ENCODE results near the gene LAMA3. TPM values are rescaled to one million over a fixed set of nuclear protein-coding genes. Genes with fewer than 3 reads are reported as not detected.

LAMA3 gene
- total RNA-seq, 2 donors from 2014 or later = 0.58 to 1.3 TPM

- Mint-ChIP-seq H3K4me3 (no peak overlapping the region), H3K27me3 (ENCODE audit: insufficient read depth) (peaks cover 6% of the 10 kb centered on the region), H3K27ac (no peak overlapping the region), H3K36me3 (ENCODE audit: low read depth) (no peaks in the 10 kb centered on the region), H3K9me3 (peaks cover 4% of the 10 kb centered on the region), H3K4me1 (no peaks in the 10 kb centered on the region)
- no peak overlapping the region for H3K27ac ChIP-seq (ENCODE audit: low read depth, low read length)
- no peak overlapping the region for H3K9ac ChIP-seq (ENCODE audit: extremely low read depth, low read length, poor library complexity, severe bottlenecking)
- no peaks in the 10 kb centered on the region for H3K27me3 ChIP-seq (ENCODE audit: control insufficient read depth, insufficient read depth, low read length, poor library complexity, severe bottlenecking)
- H3K4me3 ChIP-seq (ENCODE audit: low read length) = no peak overlapping the region
- WGBS, 2 experiments (ENCODE audit: insufficient coverage in 1 of 2, insufficient read length in 1 of 2) = 87 to 100% methylated on average over 3 to 4 of the region's 4 CpGs
- no peaks in the 10 kb centered on the region for H3K36me3 ChIP-seq (ENCODE audit: control insufficient read depth, insufficient read depth, low read length)
- H3K9me3 ChIP-seq (ENCODE audit: control insufficient read depth, low read length) = no peaks in the 10 kb centered on the region
- no peaks in the 10 kb centered on the region for H3K4me1 ChIP-seq (ENCODE audit: control insufficient read depth, insufficient read depth, low read length)
- no peak for TF ChIP-seq CTCF (conservative IDR thresholded peaks at IDR 0.05)
- DNase-seq = no peak
These were observed 13.4 kb downstream of the LAMA3 start for GRCh38 chr18:23702606-23703005.

DNA sequence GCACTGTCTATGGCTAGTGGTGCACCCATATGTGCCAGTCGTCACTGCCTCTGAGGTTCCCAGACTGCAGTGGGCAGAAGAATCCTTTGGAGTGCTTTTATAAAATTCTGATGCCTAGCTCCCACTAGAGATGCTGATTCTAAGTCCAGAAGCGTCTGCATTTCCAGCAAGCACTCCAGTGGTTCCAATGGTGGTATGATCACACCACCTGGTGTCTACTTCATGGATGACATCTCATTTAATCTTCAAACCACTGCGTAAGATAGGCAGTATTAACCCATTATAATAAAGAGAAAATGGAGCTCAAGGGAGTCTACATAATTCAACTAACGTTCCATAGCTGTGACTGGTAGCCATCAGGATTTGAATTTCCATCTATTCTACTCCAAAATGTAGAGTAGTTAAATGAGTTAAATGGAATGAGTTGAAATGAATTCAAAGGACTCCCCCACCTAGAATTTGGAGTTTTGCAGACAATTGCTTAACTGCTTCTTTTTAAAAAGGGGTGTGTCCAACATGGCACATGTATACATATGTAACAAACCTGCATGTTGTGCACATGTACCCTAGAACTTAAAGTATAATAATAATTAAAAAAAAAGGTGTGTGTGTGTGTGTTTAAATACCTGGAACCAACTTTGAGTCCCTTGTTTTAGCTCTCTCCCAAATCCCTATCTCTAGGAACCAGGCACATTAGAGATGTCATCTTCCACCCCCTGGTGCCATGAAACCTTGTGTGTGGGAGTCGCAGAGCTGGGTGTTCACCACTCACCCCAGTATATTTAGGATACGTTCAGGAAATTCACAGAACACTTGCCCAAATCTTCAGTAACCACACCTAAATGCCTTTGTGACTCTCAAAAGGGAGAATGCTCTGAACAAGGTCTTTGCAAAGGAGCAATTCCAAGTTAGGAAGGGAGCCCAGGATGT, 14.1 kb downstream of the LAMA3 start:
- Mint-ChIP-seq H3K27ac (no peak overlapping the region), H3K9me3 (peaks cover 4% of the 10 kb centered on the region), H3K36me3 (ENCODE audit: low read depth) (no peaks in the 10 kb centered on the region), H3K4me3 (no peak overlapping the region), H3K4me1 (no peaks in the 10 kb centered on the region), H3K27me3 (ENCODE audit: insufficient read depth) (peaks cover 6% of the 10 kb centered on the region)
- Histone ChIP-seq H3K4me3 (ENCODE audit: low read length) (no peak overlapping the region), H3K36me3 (ENCODE audit: control insufficient read depth, insufficient read depth, low read length) (no peaks in the 10 kb centered on the region), H3K27me3 (ENCODE audit: control insufficient read depth, insufficient read depth, low read length, poor library complexity, severe bottlenecking) (no peaks in the 10 kb centered on the region), H3K27ac (ENCODE audit: low read depth, low read length) (no peak overlapping the region), H3K9me3 (ENCODE audit: control insufficient read depth, low read length) (no peaks in the 10 kb centered on the region), H3K4me1 (ENCODE audit: control insufficient read depth, insufficient read depth, low read length) (no peaks in the 10 kb centered on the region), H3K9ac (ENCODE audit: extremely low read depth, low read length, poor library complexity, severe bottlenecking) (no peak overlapping the region)
- 62 to 74% methylated on average over 6 of the region's 6 CpGs for WGBS, 2 experiments (ENCODE audit: insufficient coverage in 1 of 2, insufficient read length in 1 of 2)
- no peak for DNase-seq
- TF ChIP-seq CTCF (conservative IDR thresholded peaks at IDR 0.05) = peak; percentile 74

- Histone ChIP-seq H3K4me1 (ENCODE audit: control insufficient read depth, insufficient read depth, low read length) (no peaks in the 10 kb centered on the region), H3K9ac (ENCODE audit: extremely low read depth, low read length, poor library complexity, severe bottlenecking) (no peak overlapping the region), H3K27me3 (ENCODE audit: control insufficient read depth, insufficient read depth, low read length, poor library complexity, severe bottlenecking) (no peaks in the 10 kb centered on the region), H3K27ac (ENCODE audit: low read depth, low read length) (no peak overlapping the region), H3K9me3 (ENCODE audit: control insufficient read depth, low read length) (no peaks in the 10 kb centered on the region), H3K36me3 (ENCODE audit: control insufficient read depth, insufficient read depth, low read length) (no peaks in the 10 kb centered on the region), H3K4me3 (ENCODE audit: low read length) (no peak overlapping the region)
- DNase-seq = no peak
- no peak overlapping the region for H3K27ac Mint-ChIP-seq
- no peaks in the 10 kb centered on the region for H3K36me3 Mint-ChIP-seq (ENCODE audit: low read depth)
- WGBS, 2 experiments (ENCODE audit: insufficient coverage in 1 of 2, insufficient read length in 1 of 2) = 87 to 100% methylated on average over 1 to 6 of the region's 6 CpGs
- no peak overlapping the region for H3K4me3 Mint-ChIP-seq
- no peaks in the 10 kb centered on the region for H3K4me1 Mint-ChIP-seq
- H3K9me3 Mint-ChIP-seq = peaks cover 4% of the 10 kb centered on the region
- no peak for TF ChIP-seq CTCF (conservative IDR thresholded peaks at IDR 0.05)
- H3K27me3 Mint-ChIP-seq (ENCODE audit: insufficient read depth) = peaks cover 6% of the 10 kb centered on the region
These were observed 14.7 kb downstream of the LAMA3 start for GRCh38 chr18:23703987-23704384.

All from endodermal cell (in vitro differentiated cells).